HG02840 (cell line): ENCODE measurements around the gene PLD6.
"Not testable (repeated sequence)": the region's sequence is repeated elsewhere in the genome, so short reads cannot be mapped to it uniquely, and the experiment has no call there.

ENCODE experiments used
- ATAC-seq: cut with Tn5 transposase; IDR thresholded peaks from one replicate; pipeline ENCODE4 v1.9.1; 2021; ENCODE audit warnings: mild to moderate bottlenecking, moderate library complexity, moderate number of reproducible peaks; ENCODE audit not compliant: unreplicated experiment, low FRiP score

Gene PLD6

GRCh38 chr17:17201907-17202306 is 4.2 kb downstream of the PLD6 start:
- ATAC-seq, result no peak

- ATAC-seq, result no peak
These were observed 4.9 kb downstream of the PLD6 start for GRCh38 chr17:17201271-17201670.

GRCh38 chr17:17200831-17201230 is 5.3 kb downstream of the PLD6 start:
- no peak for ATAC-seq

GRCh38 chr17:17200311-17200710 is 5.8 kb downstream of the PLD6 start:
- ATAC-seq, result no peak

GRCh38 chr17:17198281-17198680 is 7.9 kb downstream of the PLD6 start:
- no peak for ATAC-seq

GRCh38 chr17:17196776-17197175 is 9.4 kb downstream of the PLD6 start:
- no peak for ATAC-seq

GRCh38 chr17:17195466-17195865 is 10.7 kb downstream of the PLD6 start:
- ATAC-seq, result not testable (repeated sequence)

- no peak for ATAC-seq
These were observed 14.2 kb downstream of the PLD6 start for GRCh38 chr17:17191961-17192381.

GRCh38 chr17:17191346-17191792 is 14.8 kb downstream of the PLD6 start:
- ATAC-seq, result no peak

GRCh38 chr17:17190188-17190587 is 15.9 kb downstream of the PLD6 start:
- no peak for ATAC-seq

- no peak for ATAC-seq
These were observed 16.6 kb downstream of the PLD6 start for GRCh38 chr17:17189559-17189958.

GRCh38 chr17:17188586-17188985 is 17.5 kb downstream of the PLD6 start:
- no peak for ATAC-seq

- no peak for ATAC-seq
These were observed 19.3 kb downstream of the PLD6 start for GRCh38 chr17:17186551-17187505.

- no peak for ATAC-seq
These were observed 20.1 kb downstream of the PLD6 start for GRCh38 chr17:17186051-17186450.

- ATAC-seq, result not testable (repeated sequence)
These were observed 21.0 kb downstream of the PLD6 start for GRCh38 chr17:17184985-17185757.

GRCh38 chr17:17183744-17184143 is 22.4 kb downstream of the PLD6 start:
- ATAC-seq, result no peak

- no peak for ATAC-seq
These were observed 23.5 kb downstream of the PLD6 start for GRCh38 chr17:17182598-17183136.

GRCh38 chr17:17181666-17182597 is 24.2 kb downstream of the PLD6 start:
- no peak for ATAC-seq

GRCh38 chr17:17180741-17181525 is 25.2 kb downstream of the PLD6 start:
- ATAC-seq, result no peak
